ENCODE results near the gene METTL24. TPM values are rescaled to one million over a fixed set of nuclear protein-coding genes. Genes with fewer than 3 reads are reported as not detected.

METTL24 gene
- total RNA-seq, 1 donor from 2014 or later: 0.67 TPM

DNA sequence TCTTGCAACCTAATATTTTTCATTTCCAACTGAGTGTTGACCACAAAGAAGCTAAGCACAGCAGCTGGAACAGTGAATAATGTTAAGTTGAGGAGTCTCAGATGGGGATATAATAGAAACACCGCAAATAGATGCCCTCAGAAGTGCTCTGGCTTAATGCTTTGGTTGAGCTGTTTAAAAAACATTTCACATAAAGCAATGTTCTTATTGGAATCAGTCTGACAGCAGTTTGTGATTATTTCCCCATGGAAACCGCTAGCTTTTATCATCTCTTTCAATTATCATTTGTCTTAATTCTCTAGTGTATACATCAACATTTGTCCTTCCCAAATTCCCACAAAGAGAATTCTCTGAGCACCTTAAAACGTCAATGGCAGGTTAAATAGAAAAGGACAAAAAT, 30.8 kb downstream of the METTL24 start:
- TF ChIP-seq, protein P1, sequence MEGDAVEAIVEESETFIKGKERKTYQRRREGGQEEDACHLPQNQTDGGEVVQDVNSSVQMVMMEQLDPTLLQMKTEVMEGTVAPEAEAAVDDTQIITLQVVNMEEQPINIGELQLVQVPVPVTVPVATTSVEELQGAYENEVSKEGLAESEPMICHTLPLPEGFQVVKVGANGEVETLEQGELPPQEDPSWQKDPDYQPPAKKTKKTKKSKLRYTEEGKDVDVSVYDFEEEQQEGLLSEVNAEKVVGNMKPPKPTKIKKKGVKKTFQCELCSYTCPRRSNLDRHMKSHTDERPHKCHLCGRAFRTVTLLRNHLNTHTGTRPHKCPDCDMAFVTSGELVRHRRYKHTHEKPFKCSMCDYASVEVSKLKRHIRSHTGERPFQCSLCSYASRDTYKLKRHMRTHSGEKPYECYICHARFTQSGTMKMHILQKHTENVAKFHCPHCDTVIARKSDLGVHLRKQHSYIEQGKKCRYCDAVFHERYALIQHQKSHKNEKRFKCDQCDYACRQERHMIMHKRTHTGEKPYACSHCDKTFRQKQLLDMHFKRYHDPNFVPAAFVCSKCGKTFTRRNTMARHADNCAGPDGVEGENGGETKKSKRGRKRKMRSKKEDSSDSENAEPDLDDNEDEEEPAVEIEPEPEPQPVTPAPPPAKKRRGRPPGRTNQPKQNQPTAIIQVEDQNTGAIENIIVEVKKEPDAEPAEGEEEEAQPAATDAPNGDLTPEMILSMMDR (IDR thresholded peaks at IDR 0.05): no peak
- Mint-ChIP-seq H3K27me3 (ENCODE audit: low read depth) (peaks cover 3% of the 10 kb centered on the region), H3K36me3 (ENCODE audit: low read depth) (no peaks in the 10 kb centered on the region), H3K9me3 (ENCODE audit: low read depth) (no peaks in the 10 kb centered on the region), H3K4me3 (ENCODE audit: unreplicated experiment) (no peak overlapping the region), H3K27ac (ENCODE audit: unreplicated experiment) (no peak overlapping the region), H3K4me1 (ENCODE audit: low read depth) (peaks cover 45% of the 10 kb centered on the region)
- no peak for DNase-seq (ENCODE audit: low spot score)

GRCh38 chr6:110326609-110327008, 31.5 kb downstream of the METTL24 start:
- TF ChIP-seq, protein P1 (IDR thresholded peaks at IDR 0.05): no peak
- Mint-ChIP-seq H3K27me3 (ENCODE audit: low read depth) (peaks cover 9% of the 10 kb centered on the region), H3K27ac (ENCODE audit: unreplicated experiment) (no peak overlapping the region), H3K4me3 (ENCODE audit: unreplicated experiment) (no peak overlapping the region), H3K9me3 (ENCODE audit: low read depth) (no peaks in the 10 kb centered on the region), H3K36me3 (ENCODE audit: low read depth) (no peaks in the 10 kb centered on the region), H3K4me1 (ENCODE audit: low read depth) (peaks cover 40% of the 10 kb centered on the region)
- no peak for DNase-seq (ENCODE audit: low spot score)

- TF ChIP-seq, protein P1 (IDR thresholded peaks at IDR 0.05): no peak
- no peaks in the 10 kb centered on the region for H3K36me3 Mint-ChIP-seq (ENCODE audit: low read depth)
- H3K27ac Mint-ChIP-seq (ENCODE audit: unreplicated experiment): no peak overlapping the region
- DNase-seq (ENCODE audit: low spot score): no peak
- H3K27me3 Mint-ChIP-seq (ENCODE audit: low read depth): peaks cover 9% of the 10 kb centered on the region
- H3K9me3 Mint-ChIP-seq (ENCODE audit: low read depth): no peaks in the 10 kb centered on the region
- no peak overlapping the region for H3K4me3 Mint-ChIP-seq (ENCODE audit: unreplicated experiment)
- peaks cover 37% of the 10 kb centered on the region for H3K4me1 Mint-ChIP-seq (ENCODE audit: low read depth)
Measured at GRCh38 chr6:110326057-110326456, 32.1 kb downstream of the METTL24 start.

DNA sequence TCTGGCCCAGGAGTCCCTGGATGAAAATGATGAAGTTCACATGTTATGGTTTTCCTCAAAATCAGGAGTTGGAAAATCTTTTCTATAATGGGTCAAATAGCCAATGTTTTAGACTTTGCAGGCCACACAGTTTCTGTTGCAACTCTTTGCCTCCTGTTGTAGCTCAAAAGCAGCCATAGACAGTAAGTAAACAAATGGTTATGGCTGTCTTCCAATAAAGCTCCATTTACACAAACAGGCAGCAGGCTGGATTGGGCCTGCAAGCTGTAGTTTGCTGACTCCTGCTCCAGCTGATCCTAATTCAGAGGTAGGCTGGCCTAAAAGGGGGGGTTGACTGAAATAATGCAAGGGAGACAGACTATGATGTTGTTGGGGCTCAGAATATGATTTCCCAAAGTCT, 33.0 kb downstream of the METTL24 start:
- no peak for DNase-seq (ENCODE audit: low spot score)
- Mint-ChIP-seq H3K27ac (ENCODE audit: unreplicated experiment) (no peak overlapping the region), H3K36me3 (ENCODE audit: low read depth) (no peaks in the 10 kb centered on the region), H3K4me1 (ENCODE audit: low read depth) (peaks cover 31% of the 10 kb centered on the region), H3K27me3 (ENCODE audit: low read depth) (peaks cover 9% of the 10 kb centered on the region), H3K4me3 (ENCODE audit: unreplicated experiment) (no peak overlapping the region), H3K9me3 (ENCODE audit: low read depth) (no peaks in the 10 kb centered on the region)
- TF ChIP-seq, protein P1 (IDR thresholded peaks at IDR 0.05): no peak

GRCh38 chr6:110324548-110324947, 33.6 kb downstream of the METTL24 start:
- TF ChIP-seq, protein P1 (IDR thresholded peaks at IDR 0.05): no peak
- H3K27me3 Mint-ChIP-seq (ENCODE audit: low read depth): peaks cover 9% of the 10 kb centered on the region
- H3K4me1 Mint-ChIP-seq (ENCODE audit: low read depth): peaks cover 25% of the 10 kb centered on the region
- no peaks in the 10 kb centered on the region for H3K36me3 Mint-ChIP-seq (ENCODE audit: low read depth)
- no peak overlapping the region for H3K27ac Mint-ChIP-seq (ENCODE audit: unreplicated experiment)
- no peak overlapping the region for H3K4me3 Mint-ChIP-seq (ENCODE audit: unreplicated experiment)
- DNase-seq (ENCODE audit: low spot score): no peak
- no peaks in the 10 kb centered on the region for H3K9me3 Mint-ChIP-seq (ENCODE audit: low read depth)

Measured in chondrocyte (in vitro differentiated cells).